HepG2 (cell line): ENCODE data around the gene PTGIR. TPM values are rescaled to one million over a fixed set of nuclear protein-coding genes. Genes with fewer than 3 reads are reported as not detected.
A peak's percentile ranks its signal among the peaks of the same experiment; 100 is the strongest.

Source experiments
- ARNTL ChIP-seq: sonication (generic); formaldehyde crosslinking; IDR thresholded peaks from 2 replicates; pipeline ENCODE4 v1.4.0; 2020; ENCODE audit warnings: mild to moderate bottlenecking, missing genetic modification reagents
- BHLHE40 ChIP-seq: IDR thresholded peaks from 2 replicates; pipeline ENCODE4 v1.6.1; 2011; ENCODE audit warnings: low read length, improper control_type of control experiment
- CBX1 ChIP-seq: IDR thresholded peaks from one replicate; pipeline ENCODE4 v1.6.1; 2016; ENCODE audit warnings: antibody characterized with exemption, low read depth
- CREB1 ChIP-seq, 2 experiments: fragments of 450-650 bp in 1 of 2; IDR thresholded peaks; 2 replicates each; pipeline ENCODE4 v1.6.1; 2016 to 2017; ENCODE audit warnings: control low read depth in 1 of 2, mild to moderate bottlenecking in 1 of 2, missing compliant biosample characterization in 1 of 2, missing genetic modification characterization in 1 of 2
- DNMT3B ChIP-seq: conservative IDR thresholded peaks from 2 replicates; pipeline ENCODE4 v1.6.1; 2016; ENCODE audit warnings: missing biosample characterization, control low read depth
- DR1 ChIP-seq: sonication (generic); formaldehyde crosslinking; IDR thresholded peaks from 2 replicates; pipeline ENCODE4 v1.8.0; 2021; ENCODE audit warnings: mild to moderate bottlenecking, missing genetic modification reagents, inconsistent platforms
- ELK4 ChIP-seq: sonication (generic); formaldehyde crosslinking; IDR thresholded peaks from 2 replicates; pipeline ENCODE4 v1.9.0; 2021; ENCODE audit warnings: missing genetic modification reagents, borderline replicate concordance
- FOXK1 ChIP-seq: sonication (generic); formaldehyde crosslinking; IDR thresholded peaks from 2 replicates; pipeline ENCODE4 v1.4.0; 2020; ENCODE audit warnings: low read depth, missing genetic modification reagents, borderline replicate concordance
- FOXK2 ChIP-seq: fragments of 450-650 bp; IDR thresholded peaks from 2 replicates; pipeline ENCODE4 v1.6.1; 2016
- HDAC1 ChIP-seq: sonication (generic); formaldehyde crosslinking; IDR thresholded peaks from 2 replicates; pipeline ENCODE4 v1.5.1; 2020; ENCODE audit warnings: mild to moderate bottlenecking, missing genetic modification reagents
- KLF11 ChIP-seq: IDR thresholded peaks from 2 replicates; pipeline ENCODE4 v1.6.1; 2016; ENCODE audit warnings: missing compliant biosample characterization
- KLF9 ChIP-seq: IDR thresholded peaks from 2 replicates; pipeline ENCODE4 v1.6.1; 2016; ENCODE audit warnings: low read depth
- MXD3 ChIP-seq: IDR thresholded peaks from 2 replicates; pipeline ENCODE4 v1.6.1; 2016; ENCODE audit warnings: mild to moderate bottlenecking, missing biosample characterization, missing genetic modification reagents
- MYC ChIP-seq: sonication (generic); formaldehyde crosslinking; IDR thresholded peaks from 2 replicates; pipeline ENCODE4 v1.9.0; 2021; ENCODE audit warnings: missing genetic modification reagents, borderline replicate concordance
- NFYC ChIP-seq: IDR thresholded peaks from 2 replicates; pipeline ENCODE4 v1.6.1; 2016; ENCODE audit warnings: missing genetic modification reagents, missing compliant biosample characterization
- POGK ChIP-seq: sonication (generic); formaldehyde crosslinking; conservative IDR thresholded peaks from 2 replicates; pipeline ENCODE4 v1.8.0; 2022; ENCODE audit warnings: mild to moderate bottlenecking, moderate library complexity, missing genetic modification reagents
- SOX13 ChIP-seq, 3 experiments: fragments of 450-650 bp in 1 of 3; sonication (generic) in 1 of 3; formaldehyde crosslinking in 1 of 3; IDR thresholded peaks in 2 of 3; conservative IDR thresholded peaks in 1 of 3; 2 replicates each; pipeline versions ENCODE4 v1.5.0 to v1.6.1; 2016 to 2020; ENCODE audit warnings: antibody characterized with exemption in 1 of 3, mild to moderate bottlenecking in 1 of 3, missing compliant biosample characterization in 1 of 3, missing genetic modification reagents in 1 of 3, moderate library complexity in 1 of 3
- SP2 ChIP-seq: sonication (generic); formaldehyde crosslinking; IDR thresholded peaks from 2 replicates; pipeline ENCODE4 v1.5.1; 2020; ENCODE audit warnings: mild to moderate bottlenecking, missing genetic modification reagents
- TAF1 ChIP-seq: sonication (generic); formaldehyde crosslinking; IDR thresholded peaks from 2 replicates; pipeline ENCODE4 v1.4.0; 2020; ENCODE audit warnings: missing genetic modification reagents
- USF2 ChIP-seq, 2 experiments: sonication (generic) in 1 of 2; formaldehyde crosslinking in 1 of 2; IDR thresholded peaks; 2 replicates each; pipeline versions ENCODE4 v1.5.1 to v1.6.1; 2011 to 2020; ENCODE audit warnings: borderline replicate concordance in 1 of 2, low read depth in 1 of 2, low read length in 1 of 2, mild to moderate bottlenecking in 1 of 2, missing genetic modification reagents in 1 of 2, moderate library complexity in 1 of 2
- ZNF503 ChIP-seq: sonication (generic); formaldehyde crosslinking; IDR thresholded peaks from 2 replicates; pipeline ENCODE4 v1.4.0; 2020; ENCODE audit warnings: missing genetic modification reagents
- polyA plus RNA-seq, 8 experiments: library from polyadenylated mRNA; depleted of rRNA in 3 of 8; stranded (reverse) in 7 of 8; unstranded in 1 of 8; fragments of >200 nt; fragmentation: Illumina TruSeq in 4 of 8; extraction: Trizol in 4 of 8; gene quantifications; 2 replicates each; pipeline versions ENCODE4 v1.2.1 to v1.2.3, GENCODE V29; 2011 to 2016; ENCODE audit warnings: low read depth in 4 of 8, missing spikeins in 1 of 8, mixed read lengths in 1 of 8; ENCODE audit not compliant: insufficient read depth in 1 of 8
- total RNA-seq, 5 experiments: library from RNA; depleted of rRNA; stranded (reverse); fragments of >200 nt; fragmentation: Illumina TruSeq; extraction: Trizol; gene quantifications; 2 replicates each; pipeline ENCODE4 v1.2.3, GENCODE V29; 2016; ENCODE audit warnings: low read depth in 1 of 5

PTGIR gene
- total and polyA plus RNA-seq, 2 of the 13 experiments (the other 11 are each of a cell fraction or from before 2014, with no cell fraction given), result not detected

- TF ChIP-seq KLF11 (CRISPR knock-in tag) (0 out of 2 replicates have a peak, but pooled peaks have one; percentile 52), FOXK1 (CRISPR knock-in tag) (peak; percentile 90), USF2 (IDR thresholded peaks at IDR 0.05; ENCODE audit: low read depth, low read length) (peak; percentile 66), USF2 (CRISPR knock-in tag; IDR thresholded peaks at IDR 0.05; ENCODE audit: borderline replicate concordance) (peak; percentile 80; the same call in 1 of the 2 replicates), MYC (CRISPR knock-in tag) (0 out of 2 replicates have a peak, but pooled peaks have one; percentile 36), FOXK2 (peak; percentile 83; the same call in 1 of the 2 replicates), NFYC (peak; percentile 88), SOX13 (IDR thresholded peaks at IDR 0.05) (no peak), SOX13 (CRISPR knock-in tag; conservative IDR thresholded peaks at IDR 0.05 in 1 of 2, IDR thresholded peaks at IDR 0.05 in 1 of 2) (0 out of 4 replicates have a peak, but pooled peaks of 1 of the 2 experiments have one; percentile 7), ZNF503 (CRISPR knock-in tag) (no peak), ARNTL (CRISPR knock-in tag) (peak; percentile 99), DR1 (CRISPR knock-in tag) (peak; percentile 83), CREB1 (IDR thresholded peaks at IDR 0.05) (peak; percentile 91), CREB1 (CRISPR knock-in tag; IDR thresholded peaks at IDR 0.05) (peak; percentile 84), CBX1 (no peak), KLF9 (CRISPR knock-in tag) (peak; percentile 92), TAF1 (CRISPR knock-in tag) (no peak; the same call in 1 of the 2 replicates), MXD3 (CRISPR knock-in tag) (0 out of 2 replicates have a peak, but pooled peaks have one; percentile 26), ELK4 (CRISPR knock-in tag) (no peak), SP2 (peak; percentile 90), HDAC1 (CRISPR knock-in tag) (peak; percentile 41; the same call in 1 of the 2 replicates), BHLHE40 (peak; percentile 86), POGK (no peak), DNMT3B (CRISPR knock-in tag) (no peak)
Observed at GRCh38 chr19:46661020-46661731, 36.3 kb upstream of the PTGIR start, which contains the start of gene DACT3 (continued).
